Gastroesophageal sphincter (tissue), 3 donors: Measurements from ENCODE around the gene PPARG.

ENCODE experiments used
- CTCF ChIP-seq, 4 experiments: fragments of 200-600 bp in 2 of 4; fragments of 450-650 bp in 2 of 4; sonication (generic) in 1 of 4; IDR thresholded peaks; one replicate each; pipeline ENCODE4 v1.5.1; 2017 to 2019; ENCODE audit warnings: antibody characterized with exemption in 4 of 4, mild to moderate bottlenecking in 2 of 4, moderate library complexity in 2 of 4
- POLR2A ChIP-seq, 2 donors: fragments of 450-650 bp; IDR thresholded peaks; one replicate each; pipeline ENCODE4 v1.6.1; 2017; ENCODE audit warnings: antibody characterized with exemption in 2 of 2, mild to moderate bottlenecking in 2 of 2, moderate library complexity in 1 of 2

- no peak for TF ChIP-seq POLR2A (IDR thresholded peaks at IDR 0.05)
- no peak for TF ChIP-seq CTCF (IDR thresholded peaks at IDR 0.05)
These were observed 116.8 kb downstream of the PPARG start for GRCh38 chr3:12405432-12406272.
